Right lobe of liver (tissue), 4 donors: ENCODE measurements around the gene EIF2B5.
"Not testable (repeated sequence)": the region's sequence is repeated elsewhere in the genome, so short reads cannot be mapped to it uniquely, and the experiment has no call there.

Source experiments
- CTCF ChIP-seq, 4 donors: fragments of 200-600 bp in 3 of 4; fragments of 450-650 bp in 1 of 4; IDR thresholded peaks; one replicate each; pipeline versions ENCODE4 v1.5.1 to v1.8.0; 2016 to 2022; ENCODE audit warnings: antibody characterized with exemption in 4 of 4, mild to moderate bottlenecking in 2 of 4
- POLR2A ChIP-seq: fragments of 450-650 bp; IDR thresholded peaks from one replicate; pipeline ENCODE4 v1.6.1; 2017; ENCODE audit warnings: antibody characterized with exemption, mild to moderate bottlenecking
- donor health status: DM: no; HTN: no; CAD: no.
- donor health status: DM: no; HTN: no; CAD: no.
- donor health status: DM: no; HTN: yes; CAD: no.

- not testable (repeated sequence) for TF ChIP-seq POLR2A; CTCF (IDR thresholded peaks at IDR 0.05)
These were observed 14.6 kb downstream of the EIF2B5 start for GRCh38 chr3:184149770-184150169.
